ENCODE results near the gene SCP2D1.
"Not testable (repeated sequence)": the region's sequence is repeated elsewhere in the genome, so short reads cannot be mapped to it uniquely, and the experiment has no call there.

SCP2D1 gene

GRCh38 chr20:18813483-18813882 lies at the start of gene SCP2D1:
SCP2D1 (plus strand) TSS chr20:18813783; CDS start chr20:18813816, 33 bp downstream.
- DNase-seq (ENCODE audit: low read depth in 1 of 2, low spot score in 1 of 2): no peak

GRCh38 chr20:18767676-18768075 lies 45.9 kb upstream of the SCP2D1 start:
- DNase-seq (ENCODE audit: low read depth in 1 of 2, low spot score in 1 of 2): no peak

GRCh38 chr20:18773566-18773965 lies 40.0 kb upstream of the SCP2D1 start:
- no peak for DNase-seq (ENCODE audit: low read depth in 1 of 2, low spot score in 1 of 2)

GRCh38 chr20:18774207-18774606 lies 39.4 kb upstream of the SCP2D1 start:
- DNase-seq (ENCODE audit: low read depth in 1 of 2, low spot score in 1 of 2): no peak

- DNase-seq (ENCODE audit: low read depth in 1 of 2, low spot score in 1 of 2): no peak
Measured at GRCh38 chr20:18775633-18776032, 38.0 kb upstream of the SCP2D1 start.

GRCh38 chr20:18778690-18779392 lies 34.7 kb upstream of the SCP2D1 start:
- DNase-seq (ENCODE audit: low read depth in 1 of 2, low spot score in 1 of 2): no peak

GRCh38 chr20:18780385-18781130 lies 33.0 kb upstream of the SCP2D1 start:
- no peak for DNase-seq (ENCODE audit: low read depth in 1 of 2, low spot score in 1 of 2)

- DNase-seq (ENCODE audit: low read depth in 1 of 2, low spot score in 1 of 2): no peak
Measured at GRCh38 chr20:18781509-18781908, 32.1 kb upstream of the SCP2D1 start.

- DNase-seq (ENCODE audit: low read depth in 1 of 2, low spot score in 1 of 2): no peak
Measured at GRCh38 chr20:18783385-18783959, 30.1 kb upstream of the SCP2D1 start.

GRCh38 chr20:18787046-18787445 lies 26.5 kb upstream of the SCP2D1 start:
- not testable (repeated sequence) for DNase-seq (ENCODE audit: low read depth in 1 of 2, low spot score in 1 of 2)

- DNase-seq (ENCODE audit: low read depth in 1 of 2, low spot score in 1 of 2): no peak
Measured at GRCh38 chr20:18788021-18788420, 25.6 kb upstream of the SCP2D1 start.

- no peak for DNase-seq (ENCODE audit: low read depth in 1 of 2, low spot score in 1 of 2)
Measured at GRCh38 chr20:18790787-18791186, 22.8 kb upstream of the SCP2D1 start.

GRCh38 chr20:18793625-18794427 lies 19.8 kb upstream of the SCP2D1 start:
- peak; percentile 54 to 83 for DNase-seq (ENCODE audit: low read depth in 1 of 2, low spot score in 1 of 2)

GRCh38 chr20:18794428-18794787 lies 19.2 kb upstream of the SCP2D1 start:
- DNase-seq (ENCODE audit: low read depth in 1 of 2, low spot score in 1 of 2): no peak

GRCh38 chr20:18795366-18795765 lies 18.2 kb upstream of the SCP2D1 start:
- DNase-seq (ENCODE audit: low read depth in 1 of 2, low spot score in 1 of 2): no peak

GRCh38 chr20:18796282-18796833 lies 17.2 kb upstream of the SCP2D1 start:
- no peak for DNase-seq (ENCODE audit: low read depth in 1 of 2, low spot score in 1 of 2)

- no peak for DNase-seq (ENCODE audit: low read depth in 1 of 2, low spot score in 1 of 2)
Measured at GRCh38 chr20:18801516-18801915, 12.1 kb upstream of the SCP2D1 start.

- no peak for DNase-seq (ENCODE audit: low read depth in 1 of 2, low spot score in 1 of 2)
Measured at GRCh38 chr20:18802012-18802634, 11.5 kb upstream of the SCP2D1 start.

- no peak for DNase-seq (ENCODE audit: low read depth in 1 of 2, low spot score in 1 of 2)
Measured at GRCh38 chr20:18805881-18806280, 7.7 kb upstream of the SCP2D1 start.

GRCh38 chr20:18808712-18809111 lies 4.9 kb upstream of the SCP2D1 start:
- no peak for DNase-seq (ENCODE audit: low read depth in 1 of 2, low spot score in 1 of 2)

- DNase-seq (ENCODE audit: low read depth in 1 of 2, low spot score in 1 of 2): no peak
Measured at GRCh38 chr20:18811186-18811585, 2.4 kb upstream of the SCP2D1 start.
